Measurements from ENCODE around the gene TBX20. TPM values are rescaled to one million over a fixed set of nuclear protein-coding genes. Genes with fewer than 3 reads are reported as not detected.

Gene TBX20
- total RNA-seq, 1 donor, result 6.4 TPM

DNA sequence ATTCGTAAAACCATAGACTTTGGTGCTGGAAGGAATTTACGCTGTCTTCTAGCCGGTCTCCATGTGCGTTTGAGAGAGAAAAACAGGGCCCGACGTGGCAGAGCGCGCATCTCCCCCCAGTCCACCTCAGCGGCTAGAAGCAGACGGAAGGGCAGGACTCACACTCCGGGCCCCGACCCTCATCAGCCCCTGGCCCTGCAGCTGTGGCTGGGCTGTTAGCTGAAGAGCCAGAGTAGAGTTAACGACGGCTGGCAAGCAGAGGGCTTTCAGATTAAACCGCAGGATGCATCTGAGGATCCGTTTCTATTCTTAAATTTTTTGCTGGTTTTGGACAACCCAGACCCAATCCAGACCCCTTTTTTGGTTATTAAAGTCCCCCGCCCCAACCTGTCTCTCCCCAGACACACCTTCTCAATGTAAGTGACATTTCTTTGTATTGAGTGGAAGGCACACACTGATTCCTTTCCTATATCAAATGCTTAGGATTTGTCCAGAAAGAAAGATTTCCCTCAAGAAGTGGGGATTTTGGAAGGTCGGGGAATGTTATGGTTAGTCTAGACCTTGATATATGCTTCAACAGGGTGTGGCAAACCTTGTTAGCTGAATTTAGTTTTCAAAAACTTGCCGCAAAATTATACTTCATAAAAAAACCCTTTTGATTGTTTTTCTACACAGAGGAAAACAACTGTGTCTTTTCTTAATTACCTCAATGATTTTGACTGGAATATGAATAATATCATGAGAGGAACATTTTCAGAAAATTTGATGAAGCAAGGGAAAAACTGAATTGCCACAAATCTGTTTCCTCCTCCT, 1.7 kb upstream of the TBX20 start:
- TF ChIP-seq, protein P1, sequence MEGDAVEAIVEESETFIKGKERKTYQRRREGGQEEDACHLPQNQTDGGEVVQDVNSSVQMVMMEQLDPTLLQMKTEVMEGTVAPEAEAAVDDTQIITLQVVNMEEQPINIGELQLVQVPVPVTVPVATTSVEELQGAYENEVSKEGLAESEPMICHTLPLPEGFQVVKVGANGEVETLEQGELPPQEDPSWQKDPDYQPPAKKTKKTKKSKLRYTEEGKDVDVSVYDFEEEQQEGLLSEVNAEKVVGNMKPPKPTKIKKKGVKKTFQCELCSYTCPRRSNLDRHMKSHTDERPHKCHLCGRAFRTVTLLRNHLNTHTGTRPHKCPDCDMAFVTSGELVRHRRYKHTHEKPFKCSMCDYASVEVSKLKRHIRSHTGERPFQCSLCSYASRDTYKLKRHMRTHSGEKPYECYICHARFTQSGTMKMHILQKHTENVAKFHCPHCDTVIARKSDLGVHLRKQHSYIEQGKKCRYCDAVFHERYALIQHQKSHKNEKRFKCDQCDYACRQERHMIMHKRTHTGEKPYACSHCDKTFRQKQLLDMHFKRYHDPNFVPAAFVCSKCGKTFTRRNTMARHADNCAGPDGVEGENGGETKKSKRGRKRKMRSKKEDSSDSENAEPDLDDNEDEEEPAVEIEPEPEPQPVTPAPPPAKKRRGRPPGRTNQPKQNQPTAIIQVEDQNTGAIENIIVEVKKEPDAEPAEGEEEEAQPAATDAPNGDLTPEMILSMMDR (IDR thresholded peaks at IDR 0.05; ENCODE audit: insufficient read depth, low read length), result no peak
- DNase-seq (ENCODE audit: low read depth), result no peak
- H3K4me3 ChIP-seq (ENCODE audit: low read depth, low read length), result no peak overlapping the region

DNA sequence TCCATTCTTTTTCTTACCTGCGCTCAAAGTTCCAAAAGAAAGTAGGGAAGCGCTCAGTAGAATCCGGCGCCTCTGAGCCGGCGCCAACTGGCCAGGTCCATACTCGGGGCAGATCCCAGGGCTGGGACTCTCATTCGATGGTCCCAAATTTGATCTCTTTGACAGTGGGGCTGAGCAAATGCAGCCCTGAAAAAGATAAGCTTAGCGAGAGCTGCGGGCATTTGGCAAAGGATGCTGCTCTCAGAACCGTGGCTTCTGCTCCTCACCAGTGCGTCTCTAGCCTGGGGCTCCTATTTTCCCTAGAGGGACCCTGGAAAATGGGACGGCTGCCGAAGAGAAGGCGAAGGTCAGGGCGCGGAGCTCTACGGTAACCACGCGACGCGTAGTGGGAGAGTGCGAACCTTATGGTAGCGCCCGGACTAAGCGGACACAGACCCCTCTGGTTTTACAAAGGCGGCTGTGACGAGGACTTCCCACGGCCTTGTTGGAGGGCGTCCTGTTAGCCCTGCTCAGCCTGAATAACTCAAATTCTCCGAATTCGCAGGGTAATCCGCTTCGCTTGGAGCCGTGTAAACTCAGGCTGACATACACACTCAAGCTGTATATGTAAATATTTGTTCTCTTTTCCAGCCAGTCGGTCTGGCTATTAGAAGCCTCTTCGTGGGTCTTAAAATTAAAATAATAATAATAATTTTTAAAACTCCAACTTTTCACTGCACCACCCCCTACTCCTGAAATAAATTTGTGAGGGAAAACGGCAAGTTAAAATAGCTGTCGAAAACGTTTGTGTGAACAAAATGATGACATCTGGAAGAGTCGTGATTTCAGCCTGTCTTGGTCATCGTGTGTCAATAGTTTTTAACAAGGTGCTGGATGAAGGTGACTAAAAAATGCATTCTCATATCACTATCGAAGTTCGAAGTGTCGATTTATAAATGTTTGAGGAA, 869 bp upstream of the TBX20 start:
- DNase-seq (ENCODE audit: low read depth), result no peak
- TF ChIP-seq, protein P1 (IDR thresholded peaks at IDR 0.05; ENCODE audit: insufficient read depth, low read length), result no peak
- H3K4me3 ChIP-seq (ENCODE audit: low read depth, low read length), result peak overlapping the region; percentile 84

DNA sequence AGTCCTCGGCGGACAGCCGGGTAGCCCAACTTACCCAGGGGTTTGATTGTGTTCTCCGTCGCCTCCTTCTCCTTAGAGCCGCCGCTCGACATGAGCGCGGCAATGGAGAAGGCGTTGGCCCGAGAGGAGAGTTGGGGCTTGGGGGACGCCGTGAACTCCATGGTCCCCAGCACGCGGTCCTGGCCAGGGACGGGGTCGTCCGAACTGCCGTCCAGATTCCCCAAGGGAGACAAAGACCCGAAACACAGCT, 515 bp downstream of the TBX20 start:
- TF ChIP-seq, protein P1 (IDR thresholded peaks at IDR 0.05; ENCODE audit: insufficient read depth, low read length), result no peak
- H3K4me3 ChIP-seq (ENCODE audit: low read depth, low read length), result peak overlapping the region; percentile 84
- DNase-seq (ENCODE audit: low read depth), result no peak

DNA sequence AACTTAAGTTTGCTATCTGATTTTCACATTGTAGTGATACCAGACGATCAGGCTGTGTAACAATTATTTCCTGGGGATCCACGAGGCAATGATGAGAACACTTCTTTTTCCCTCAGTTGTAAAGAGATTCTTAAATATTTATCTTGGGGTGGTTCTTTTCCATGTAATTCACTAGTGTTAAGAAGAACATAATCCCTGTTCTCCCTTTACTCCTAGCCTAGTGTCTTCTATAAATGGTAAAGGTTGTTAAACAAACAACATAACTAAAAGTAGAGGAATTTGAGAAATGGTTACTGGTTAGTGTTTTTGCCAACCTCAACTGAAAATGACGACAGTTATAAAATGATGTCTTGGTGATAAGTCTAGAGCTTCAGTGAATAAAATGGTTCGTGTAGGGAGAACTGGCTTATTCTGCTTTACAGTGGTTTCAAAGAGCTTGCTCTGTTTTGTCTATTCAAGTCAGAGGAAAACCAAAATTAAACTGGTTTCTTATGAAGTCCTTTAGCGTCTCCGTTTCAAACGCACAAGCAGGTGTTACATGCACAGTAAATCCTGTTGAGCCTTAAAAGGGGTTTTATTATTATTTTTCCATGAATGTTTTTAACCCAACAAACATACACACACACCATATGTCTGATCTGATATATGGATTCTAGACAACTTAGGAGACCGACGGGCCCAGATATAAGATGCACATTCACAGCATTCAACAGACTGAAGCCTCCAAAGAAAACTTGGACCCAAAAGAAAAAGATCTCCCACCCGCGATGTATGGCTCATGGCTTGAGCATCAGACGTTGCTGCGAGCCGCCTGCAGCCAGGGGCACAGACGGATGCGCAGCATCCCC, 1.1 kb downstream of the TBX20 start:
- DNase-seq (ENCODE audit: low read depth), result peak; percentile 46
- peak overlapping the region; percentile 84 for H3K4me3 ChIP-seq (ENCODE audit: low read depth, low read length)
- TF ChIP-seq, protein P1 (IDR thresholded peaks at IDR 0.05; ENCODE audit: insufficient read depth, low read length), result no peak

- H3K4me3 ChIP-seq (ENCODE audit: low read depth, low read length), result peak overlapping the region; percentile 84
- TF ChIP-seq, protein P1 (IDR thresholded peaks at IDR 0.05; ENCODE audit: insufficient read depth, low read length), result no peak
Measured at GRCh38 chr7:35251606-35252310, 2.1 kb downstream of the TBX20 start.

GRCh38 chr7:35250941-35251340, 3.0 kb downstream of the TBX20 start:
- TF ChIP-seq, protein P1 (IDR thresholded peaks at IDR 0.05; ENCODE audit: insufficient read depth, low read length), result no peak
- no peak overlapping the region for H3K4me3 ChIP-seq (ENCODE audit: low read depth, low read length)
- no peak for DNase-seq (ENCODE audit: low read depth)

More at GRCh38 chr7:35251606-35252310, 2.1 kb downstream of the TBX20 start:
- no peak for DNase-seq (ENCODE audit: low read depth)
